IMR-90 (cell line): ENCODE results near the gene MALT1.

Experiments
- CTCF ChIP-seq: conservative IDR thresholded peaks from 2 replicates; pipeline ENCODE4 v1.5.1; 2012; ENCODE audit warnings: mild to moderate bottlenecking, low read depth, low read length, improper control_type of control experiment
- POLR2A ChIP-seq: IDR thresholded peaks from 2 replicates; pipeline ENCODE4 v1.6.1; 2012; ENCODE audit warnings: mild to moderate bottlenecking, low read depth, low read length

DNA sequence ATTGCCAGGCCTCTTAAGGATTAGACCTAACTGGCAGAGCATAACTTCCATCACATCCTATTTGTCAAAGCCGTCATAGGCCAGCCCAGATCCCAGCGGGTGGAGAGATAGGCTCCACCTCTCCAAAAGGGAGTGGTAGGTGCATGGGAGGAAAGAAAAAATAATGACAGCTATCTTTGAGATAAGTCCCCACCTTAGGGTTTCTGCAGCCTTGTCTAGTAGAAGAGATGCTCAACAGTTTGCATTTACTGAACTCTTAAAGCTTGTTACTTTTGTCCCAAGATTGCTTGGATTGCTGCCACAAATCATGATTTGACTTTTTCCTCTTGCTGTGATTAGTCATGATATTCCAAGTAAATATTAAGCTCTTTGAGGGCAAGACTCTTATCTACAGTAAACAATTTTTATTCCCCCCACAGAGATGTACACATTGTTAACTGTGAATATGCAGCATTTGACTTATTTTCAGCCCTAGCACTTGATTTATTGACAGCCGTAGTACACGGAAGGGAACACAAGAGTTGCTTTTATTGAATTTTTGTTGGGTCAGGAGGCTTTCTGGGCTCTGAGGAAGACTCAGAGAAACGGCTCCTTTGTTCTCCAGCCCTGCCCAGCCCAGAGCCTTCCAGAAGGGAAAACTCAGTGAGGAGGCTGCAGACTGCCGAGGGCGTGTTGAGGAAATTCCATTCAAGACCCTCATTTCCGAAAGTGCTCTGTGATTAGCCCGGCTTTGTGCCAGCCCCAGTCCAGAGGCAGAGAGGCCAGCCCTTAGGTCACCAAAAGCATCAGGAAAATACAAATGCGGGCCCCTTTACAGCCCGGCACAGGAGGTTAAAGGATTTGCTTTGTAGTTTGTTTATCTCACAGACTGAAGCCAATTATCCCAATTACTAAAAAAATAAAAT is 118.0 kb downstream of the MALT1 start:
- no peak for TF ChIP-seq CTCF
- TF ChIP-seq POLR2A: no peak
